ENCODE measurements around the gene LONRF2.

The LONRF2 gene

DNA sequence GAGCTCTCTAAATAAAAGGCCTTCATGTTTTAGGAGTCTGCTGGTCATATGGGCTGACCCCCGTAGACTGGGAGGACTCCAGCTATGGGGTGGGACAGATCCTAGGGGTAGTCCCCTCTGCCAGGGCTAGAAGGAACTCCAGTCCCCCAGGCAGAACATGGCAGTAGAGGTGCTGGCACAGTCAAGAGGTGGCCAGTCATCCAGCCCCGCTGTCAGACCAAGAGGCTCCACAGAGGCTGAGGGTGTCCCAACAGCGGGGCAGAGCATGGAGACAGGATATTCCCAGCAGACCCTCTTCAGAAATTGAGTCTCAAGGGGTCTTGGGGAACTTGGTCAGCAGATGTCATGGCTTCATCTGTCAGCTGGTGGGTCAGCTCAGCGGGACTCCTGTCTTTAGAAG lies 76.6 kb downstream of the LONRF2 start:
- no peaks in the 10 kb centered on the region for H3K27me3 ChIP-seq (ENCODE audit: control insufficient read depth, insufficient read depth, low read length)
- TF ChIP-seq, protein P1, sequence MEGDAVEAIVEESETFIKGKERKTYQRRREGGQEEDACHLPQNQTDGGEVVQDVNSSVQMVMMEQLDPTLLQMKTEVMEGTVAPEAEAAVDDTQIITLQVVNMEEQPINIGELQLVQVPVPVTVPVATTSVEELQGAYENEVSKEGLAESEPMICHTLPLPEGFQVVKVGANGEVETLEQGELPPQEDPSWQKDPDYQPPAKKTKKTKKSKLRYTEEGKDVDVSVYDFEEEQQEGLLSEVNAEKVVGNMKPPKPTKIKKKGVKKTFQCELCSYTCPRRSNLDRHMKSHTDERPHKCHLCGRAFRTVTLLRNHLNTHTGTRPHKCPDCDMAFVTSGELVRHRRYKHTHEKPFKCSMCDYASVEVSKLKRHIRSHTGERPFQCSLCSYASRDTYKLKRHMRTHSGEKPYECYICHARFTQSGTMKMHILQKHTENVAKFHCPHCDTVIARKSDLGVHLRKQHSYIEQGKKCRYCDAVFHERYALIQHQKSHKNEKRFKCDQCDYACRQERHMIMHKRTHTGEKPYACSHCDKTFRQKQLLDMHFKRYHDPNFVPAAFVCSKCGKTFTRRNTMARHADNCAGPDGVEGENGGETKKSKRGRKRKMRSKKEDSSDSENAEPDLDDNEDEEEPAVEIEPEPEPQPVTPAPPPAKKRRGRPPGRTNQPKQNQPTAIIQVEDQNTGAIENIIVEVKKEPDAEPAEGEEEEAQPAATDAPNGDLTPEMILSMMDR (IDR thresholded peaks at IDR 0.05), result no peak
- H3K36me3 ChIP-seq (ENCODE audit: control insufficient read depth, insufficient read depth, low read length), result no peaks in the 10 kb centered on the region
- no peaks in the 10 kb centered on the region for H3K79me2 ChIP-seq
- no peak overlapping the region for H3K4me3 ChIP-seq (ENCODE audit: low read depth, low read length)
- H2AFZ ChIP-seq, result no peak overlapping the region
- no peaks in the 10 kb centered on the region for H3K9me3 ChIP-seq (ENCODE audit: control insufficient read depth, low read length)
- H3K4me1 ChIP-seq, result no peaks in the 10 kb centered on the region
- H3K9ac ChIP-seq, result no peak overlapping the region
- no peak overlapping the region for H3K4me2 ChIP-seq (ENCODE audit: low read length)
- H3K27ac ChIP-seq, result no peak overlapping the region

GRCh38 chr2:100244881-100245605 lies 77.3 kb downstream of the LONRF2 start:
- Histone ChIP-seq H3K4me3 (ENCODE audit: low read depth, low read length) (no peak overlapping the region), H3K4me1 (no peaks in the 10 kb centered on the region), H3K27me3 (ENCODE audit: control insufficient read depth, insufficient read depth, low read length) (no peaks in the 10 kb centered on the region), H3K36me3 (ENCODE audit: control insufficient read depth, insufficient read depth, low read length) (no peaks in the 10 kb centered on the region), H3K27ac (no peak overlapping the region), H2AFZ (no peak overlapping the region), H3K4me2 (ENCODE audit: low read length) (no peak overlapping the region), H3K79me2 (no peaks in the 10 kb centered on the region), H3K9me3 (ENCODE audit: control insufficient read depth, low read length) (no peaks in the 10 kb centered on the region), H3K9ac (no peak overlapping the region)
- TF ChIP-seq, protein P1 (IDR thresholded peaks at IDR 0.05), result no peak

- TF ChIP-seq, protein P1 (IDR thresholded peaks at IDR 0.05), result no peak
- H3K9me3 ChIP-seq (ENCODE audit: control insufficient read depth, low read length), result no peaks in the 10 kb centered on the region
- no peaks in the 10 kb centered on the region for H3K27me3 ChIP-seq (ENCODE audit: control insufficient read depth, insufficient read depth, low read length)
- no peaks in the 10 kb centered on the region for H3K36me3 ChIP-seq (ENCODE audit: control insufficient read depth, insufficient read depth, low read length)
- no peaks in the 10 kb centered on the region for H3K4me1 ChIP-seq
- H3K79me2 ChIP-seq, result no peaks in the 10 kb centered on the region
- H3K27ac ChIP-seq, result no peak overlapping the region
- no peak overlapping the region for H3K4me2 ChIP-seq (ENCODE audit: low read length)
- no peak overlapping the region for H3K4me3 ChIP-seq (ENCODE audit: low read depth, low read length)
- H2AFZ ChIP-seq, result no peak overlapping the region
- H3K9ac ChIP-seq, result no peak overlapping the region
Observed at GRCh38 chr2:100243631-100244030, 78.7 kb downstream of the LONRF2 start.

- Histone ChIP-seq H3K4me2 (ENCODE audit: low read length) (no peak overlapping the region), H3K4me3 (ENCODE audit: low read depth, low read length) (no peak overlapping the region), H3K4me1 (no peaks in the 10 kb centered on the region), H3K36me3 (ENCODE audit: control insufficient read depth, insufficient read depth, low read length) (no peaks in the 10 kb centered on the region), H3K9me3 (ENCODE audit: control insufficient read depth, low read length) (no peaks in the 10 kb centered on the region), H2AFZ (no peak overlapping the region), H3K79me2 (no peaks in the 10 kb centered on the region), H3K27ac (no peak overlapping the region), H3K27me3 (ENCODE audit: control insufficient read depth, insufficient read depth, low read length) (no peaks in the 10 kb centered on the region), H3K9ac (no peak overlapping the region)
- TF ChIP-seq, protein P1 (IDR thresholded peaks at IDR 0.05), result peak; percentile 38
Observed at GRCh38 chr2:100242891-100243619, 79.2 kb downstream of the LONRF2 start.
